ENCODE results near the gene BLNK.

- TF ChIP-seq, protein P1, sequence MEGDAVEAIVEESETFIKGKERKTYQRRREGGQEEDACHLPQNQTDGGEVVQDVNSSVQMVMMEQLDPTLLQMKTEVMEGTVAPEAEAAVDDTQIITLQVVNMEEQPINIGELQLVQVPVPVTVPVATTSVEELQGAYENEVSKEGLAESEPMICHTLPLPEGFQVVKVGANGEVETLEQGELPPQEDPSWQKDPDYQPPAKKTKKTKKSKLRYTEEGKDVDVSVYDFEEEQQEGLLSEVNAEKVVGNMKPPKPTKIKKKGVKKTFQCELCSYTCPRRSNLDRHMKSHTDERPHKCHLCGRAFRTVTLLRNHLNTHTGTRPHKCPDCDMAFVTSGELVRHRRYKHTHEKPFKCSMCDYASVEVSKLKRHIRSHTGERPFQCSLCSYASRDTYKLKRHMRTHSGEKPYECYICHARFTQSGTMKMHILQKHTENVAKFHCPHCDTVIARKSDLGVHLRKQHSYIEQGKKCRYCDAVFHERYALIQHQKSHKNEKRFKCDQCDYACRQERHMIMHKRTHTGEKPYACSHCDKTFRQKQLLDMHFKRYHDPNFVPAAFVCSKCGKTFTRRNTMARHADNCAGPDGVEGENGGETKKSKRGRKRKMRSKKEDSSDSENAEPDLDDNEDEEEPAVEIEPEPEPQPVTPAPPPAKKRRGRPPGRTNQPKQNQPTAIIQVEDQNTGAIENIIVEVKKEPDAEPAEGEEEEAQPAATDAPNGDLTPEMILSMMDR (conservative IDR thresholded peaks at IDR 0.05), result no peak
- TF ChIP-seq EZH2 (IDR thresholded peaks at IDR 0.05; ENCODE audit: low read depth), result no peak
Observed at GRCh38 chr10:96168546-96168945, 102.8 kb downstream of the BLNK start.
